ENCODE results near the gene PUS1. TPM values are rescaled to one million over a fixed set of nuclear protein-coding genes. Genes with fewer than 3 reads are reported as not detected.

The PUS1 gene
- total RNA-seq, 1 experiment from 2014 or later, result 117 TPM

DNA sequence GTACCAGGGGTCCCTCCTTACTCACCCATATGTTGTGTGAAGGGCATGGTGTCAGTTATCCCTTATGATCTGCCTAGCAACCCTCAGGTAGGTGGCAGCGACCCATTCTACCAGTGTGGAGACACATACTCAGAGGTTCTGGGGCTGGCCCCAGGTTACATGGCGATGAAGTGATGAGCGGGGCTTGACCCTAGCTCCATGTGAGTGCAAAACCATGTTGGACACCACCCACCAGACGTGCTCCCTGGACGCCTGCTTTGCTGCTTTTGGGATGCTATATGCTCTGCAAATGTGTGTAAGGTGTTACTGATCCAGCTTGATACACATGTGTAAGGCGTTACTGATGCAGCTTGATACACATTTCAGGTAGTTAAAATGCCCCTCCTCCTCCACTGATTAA is 54.0 kb downstream of the PUS1 start:
- Mint-ChIP-seq H3K27me3 (ENCODE audit: low read depth) (no peaks in the 10 kb centered on the region), H3K27ac (no peak overlapping the region; a peak in 1 of 7 replicates), H3K9me3 (no peaks in the 10 kb centered on the region), H3K36me3 (ENCODE audit: insufficient read depth in 1 of 3, low read depth in 3 of 3) (peaks cover 23 to 75% (median 55%) of the 10 kb centered on the region in 3 experiments), H3K4me3 (no peak overlapping the region), H3K4me1 (peaks cover 17 to 19% of the 10 kb centered on the region in 2 experiments)
- no peaks in the 10 kb centered on the region for H3K9me3 ChIP-seq (ENCODE audit: control insufficient read depth, low read depth, low read length)
- H2BK120ac ChIP-seq (ENCODE audit: low read depth, low read length, poor library complexity, severe bottlenecking), result no peak overlapping the region
- no peak overlapping the region for H2AFZ ChIP-seq (ENCODE audit: low read length)
- no peak overlapping the region for H4K8ac ChIP-seq (replicated peaks; ENCODE audit: insufficient read length, low read depth, low read length)
- H3K79me1 ChIP-seq (ENCODE audit: insufficient read depth, low read depth, low read length, poor library complexity, severe bottlenecking), result peaks cover 5% of the 10 kb centered on the region
- no peak for DNase-seq
- no CpG with 5 or more reads among the region's 6 CpGs for WGBS (ENCODE audit: extremely low coverage, insufficient read length, low lambda C conversion rate)
- TF ChIP-seq, protein P1, sequence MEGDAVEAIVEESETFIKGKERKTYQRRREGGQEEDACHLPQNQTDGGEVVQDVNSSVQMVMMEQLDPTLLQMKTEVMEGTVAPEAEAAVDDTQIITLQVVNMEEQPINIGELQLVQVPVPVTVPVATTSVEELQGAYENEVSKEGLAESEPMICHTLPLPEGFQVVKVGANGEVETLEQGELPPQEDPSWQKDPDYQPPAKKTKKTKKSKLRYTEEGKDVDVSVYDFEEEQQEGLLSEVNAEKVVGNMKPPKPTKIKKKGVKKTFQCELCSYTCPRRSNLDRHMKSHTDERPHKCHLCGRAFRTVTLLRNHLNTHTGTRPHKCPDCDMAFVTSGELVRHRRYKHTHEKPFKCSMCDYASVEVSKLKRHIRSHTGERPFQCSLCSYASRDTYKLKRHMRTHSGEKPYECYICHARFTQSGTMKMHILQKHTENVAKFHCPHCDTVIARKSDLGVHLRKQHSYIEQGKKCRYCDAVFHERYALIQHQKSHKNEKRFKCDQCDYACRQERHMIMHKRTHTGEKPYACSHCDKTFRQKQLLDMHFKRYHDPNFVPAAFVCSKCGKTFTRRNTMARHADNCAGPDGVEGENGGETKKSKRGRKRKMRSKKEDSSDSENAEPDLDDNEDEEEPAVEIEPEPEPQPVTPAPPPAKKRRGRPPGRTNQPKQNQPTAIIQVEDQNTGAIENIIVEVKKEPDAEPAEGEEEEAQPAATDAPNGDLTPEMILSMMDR (conservative IDR thresholded peaks at IDR 0.05), result no peak
- no peak overlapping the region for H2BK15ac ChIP-seq (ENCODE audit: low read depth, low read length)
- H3K9ac ChIP-seq (ENCODE audit: extremely low read depth, insufficient read length, low read length), result no peak overlapping the region
- H2BK12ac ChIP-seq (ENCODE audit: insufficient read length, low read depth, low read length), result no peak overlapping the region
- H3K27ac ChIP-seq (ENCODE audit: insufficient read length, low read depth, low read length), result no peak overlapping the region
- no peak overlapping the region for H3K14ac ChIP-seq (ENCODE audit: insufficient read depth, low read length)
- H3K4me2 ChIP-seq (ENCODE audit: insufficient read depth, insufficient read length, low read length), result no peak overlapping the region
- no peak overlapping the region for H2BK20ac ChIP-seq (ENCODE audit: low read depth, low read length, poor library complexity, severe bottlenecking)
- H2AK5ac ChIP-seq (ENCODE audit: insufficient read length, low read length), result no peak overlapping the region
- H3K79me2 ChIP-seq (ENCODE audit: insufficient read depth, low read length), result no peaks in the 10 kb centered on the region
- H3K23me2 ChIP-seq (ENCODE audit: insufficient read length, low read depth, low read length, poor library complexity, severe bottlenecking), result no peaks in the 10 kb centered on the region
- no peak overlapping the region for H2BK5ac ChIP-seq (ENCODE audit: insufficient read length, low read length)
- H4K91ac ChIP-seq (ENCODE audit: insufficient read length, low read depth, low read length), result no peak overlapping the region
- no peak overlapping the region for H3T11ph ChIP-seq (ENCODE audit: low read length)
- no peak overlapping the region for H3K23ac ChIP-seq (ENCODE audit: insufficient read length, low read depth, low read length)
- H3K18ac ChIP-seq (ENCODE audit: insufficient read length, low read depth, low read length), result no peak overlapping the region
- H4K20me1 ChIP-seq (ENCODE audit: control insufficient read depth, insufficient read depth, insufficient read length), result no peaks in the 10 kb centered on the region
- no peak overlapping the region for H3K56ac ChIP-seq (ENCODE audit: insufficient read length, low read depth, low read length)
- no peak overlapping the region for H3K4ac ChIP-seq (ENCODE audit: low read depth, low read length)
- no peaks in the 10 kb centered on the region for H3K4me1 ChIP-seq (ENCODE audit: insufficient read depth, low read length)
- H4K5ac ChIP-seq (ENCODE audit: insufficient read length, low read depth, low read length), result no peak overlapping the region
- no peaks in the 10 kb centered on the region for H3K27me3 ChIP-seq (ENCODE audit: insufficient read depth, low read length)

All from H9 (cell line).